CD4-positive, CD25-positive, alpha-beta regulatory T cell (primary cell): ENCODE data around the gene USP49. TPM values are rescaled to one million over a fixed set of nuclear protein-coding genes. Genes with fewer than 3 reads are reported as not detected.
"Not testable (repeated sequence)": the region's sequence is repeated elsewhere in the genome, so short reads cannot be mapped to it uniquely, and the experiment has no call there.

ENCODE experiments used
- ATAC-seq, 2 donors: fragments of 150-1000 bp; cut with Tn5 transposase; one replicate each; pipeline ENCODE4 v1.10.0; 2021; ENCODE audit warnings: low read depth in 2 of 2, moderate number of reproducible peaks in 2 of 2, moderate library complexity in 1 of 2
- DNase-seq, 3 donors: peaks; one replicate each; pipeline versions ENCODE4 v3.0.0 to v3.0.0-alpha.2; 2012 to 2022; ENCODE audit warnings: mixed read lengths in 1 of 3
- H3K27ac ChIP-seq: one replicate; pipeline ENCODE4 v1.7.0; 2013; ENCODE audit warnings: mild to moderate bottlenecking, low read length; ENCODE audit not compliant: insufficient read depth, poor library complexity, severe bottlenecking
- H3K27me3 ChIP-seq: one replicate; pipeline ENCODE4 v1.7.0; 2013; ENCODE audit warnings: low read length; ENCODE audit not compliant: control insufficient read depth, insufficient read depth
- H3K36me3 ChIP-seq: one replicate; pipeline ENCODE4 v1.7.0; 2013; ENCODE audit warnings: mild to moderate bottlenecking, low read length, moderate library complexity; ENCODE audit not compliant: control insufficient read depth, insufficient read depth
- H3K4me1 ChIP-seq: 2 replicates; pipeline ENCODE4 v1.7.0; 2013; ENCODE audit warnings: mild to moderate bottlenecking, low read length; ENCODE audit not compliant: insufficient read depth, control insufficient read depth, poor library complexity, severe bottlenecking
- H3K4me3 ChIP-seq: one replicate; pipeline ENCODE4 v1.7.0; 2013; ENCODE audit warnings: low read depth, mild to moderate bottlenecking, low read length, moderate library complexity
- H3K9me3 ChIP-seq, 2 experiments: 1 replicate in 1 of 2; 2 replicates in 1 of 2; pipeline ENCODE4 v1.7.0; 2013; ENCODE audit warnings: low read length in 2 of 2, mild to moderate bottlenecking in 1 of 2, moderate library complexity in 1 of 2; ENCODE audit not compliant: control insufficient read depth in 2 of 2
- H3K27ac Mint-ChIP-seq, 3 donors: one replicate each; pipeline ENCODE4 v1.8.0; 2020 to 2022; ENCODE audit warnings: mild to moderate bottlenecking in 3 of 3, mixed read lengths in 3 of 3, moderate library complexity in 2 of 3
- H3K27me3 Mint-ChIP-seq: one replicate; pipeline ENCODE4 v1.8.0; 2022; ENCODE audit warnings: mild to moderate bottlenecking, mixed read lengths
- H3K36me3 Mint-ChIP-seq: one replicate; pipeline ENCODE4 v1.8.0; 2020; ENCODE audit warnings: mixed read lengths
- H3K4me1 Mint-ChIP-seq, 4 donors: one replicate each; pipeline ENCODE4 v1.8.0; 2020 to 2022; ENCODE audit warnings: mixed read lengths in 4 of 4, mild to moderate bottlenecking in 1 of 4
- H3K4me3 Mint-ChIP-seq, 4 donors: one replicate each; pipeline ENCODE4 v1.8.0; 2020 to 2022; ENCODE audit warnings: mild to moderate bottlenecking in 4 of 4, mixed read lengths in 4 of 4, moderate library complexity in 3 of 4
- H3K9me3 Mint-ChIP-seq, 7 donors: one replicate each; pipeline ENCODE4 v1.8.0; 2020 to 2022; ENCODE audit warnings: mixed read lengths in 7 of 7, mild to moderate bottlenecking in 3 of 7, moderate library complexity in 2 of 7
- polyA plus RNA-seq, 4 donors: library from polyadenylated mRNA; unstranded; fragments of 300-500 nt; fragmentation: Illumina TruSeq; gene quantifications; one replicate each; pipeline ENCODE4 v1.2.3, GENCODE V29; 2021
- total RNA-seq: library from RNA; stranded (reverse); gene quantifications from one replicate; pipeline ENCODE4 v1.2.3, GENCODE V29; 2022

Gene USP49
- total and polyA plus RNA-seq, 5 donors from 2014 or later = 0.34 to 2.9 (median 0.52) TPM

DNA sequence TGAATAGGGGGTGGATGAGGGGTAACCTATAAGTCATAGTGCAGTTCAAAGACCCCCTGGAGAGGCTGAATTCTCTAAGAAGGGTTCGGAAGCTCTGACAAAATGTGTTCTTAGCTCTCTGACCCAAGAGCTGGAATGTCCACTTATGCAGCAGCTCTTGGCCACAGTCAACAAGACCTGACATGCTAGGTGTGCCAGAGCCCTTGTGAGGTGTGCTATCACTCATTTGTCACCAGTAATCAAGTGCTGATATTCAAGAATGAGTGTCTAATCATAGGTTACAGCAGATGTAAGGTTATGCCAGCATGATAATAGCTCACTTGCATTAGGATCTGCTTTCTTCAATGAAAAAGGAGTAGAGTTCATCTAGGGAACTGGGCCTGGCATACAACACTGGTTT, 79.6 kb downstream of the USP49 start:
- no peaks in the 10 kb centered on the region for H3K4me1 ChIP-seq

DNA sequence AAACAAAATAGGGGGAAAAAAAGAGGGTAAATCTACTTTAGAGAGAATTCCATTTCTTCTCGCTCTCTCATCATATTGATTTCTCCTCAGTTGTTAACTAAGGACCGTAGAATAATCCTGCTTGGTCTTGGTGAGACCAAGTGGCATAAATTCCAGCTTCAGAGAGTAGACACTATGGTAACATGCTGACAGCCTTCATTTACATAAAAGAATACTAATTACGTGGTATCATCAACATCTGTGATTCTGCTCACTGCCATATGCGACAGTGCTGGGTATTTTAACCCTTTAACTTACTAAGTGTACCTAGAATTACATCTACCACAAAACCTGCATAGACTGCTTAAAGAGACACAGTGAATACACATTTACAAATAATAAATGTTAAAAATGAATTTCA, 80.5 kb downstream of the USP49 start:
- Histone ChIP-seq H3K4me1 (no peaks in the 10 kb centered on the region), H3K9me3 (no peaks in the 10 kb centered on the region), H3K36me3 (no peaks in the 10 kb centered on the region), H3K27me3 (no peaks in the 10 kb centered on the region), H3K27ac (no peak overlapping the region), H3K4me3 (no peak overlapping the region)
- no peaks in the 10 kb centered on the region for H3K9me3 Mint-ChIP-seq
- H3K27me3 Mint-ChIP-seq = no peaks in the 10 kb centered on the region
- H3K36me3 Mint-ChIP-seq = no peaks in the 10 kb centered on the region
- no peak overlapping the region for H3K27ac Mint-ChIP-seq
- H3K4me3 Mint-ChIP-seq = no peak overlapping the region
- DNase-seq = no peak
- H3K4me1 Mint-ChIP-seq = peaks cover 0 to 4% (median 0%) of the 10 kb centered on the region in 4 donors
- no peak for ATAC-seq

More for the DNA sequence above, 79.6 kb downstream of the USP49 start:
- no peak overlapping the region for H3K27ac Mint-ChIP-seq
- Histone ChIP-seq H3K36me3 (no peaks in the 10 kb centered on the region), H3K27me3 (no peaks in the 10 kb centered on the region), H3K9me3 (no peaks in the 10 kb centered on the region), H3K27ac (no peak overlapping the region), H3K4me3 (no peak overlapping the region)
- H3K9me3 Mint-ChIP-seq = no peaks in the 10 kb centered on the region
- no peaks in the 10 kb centered on the region for H3K36me3 Mint-ChIP-seq
- ATAC-seq = no peak
- H3K4me3 Mint-ChIP-seq = no peak overlapping the region
- H3K27me3 Mint-ChIP-seq = peaks cover 2% of the 10 kb centered on the region
- DNase-seq = no peak
- H3K4me1 Mint-ChIP-seq = peaks cover 0 to 4% (median 0%) of the 10 kb centered on the region in 4 donors

DNA sequence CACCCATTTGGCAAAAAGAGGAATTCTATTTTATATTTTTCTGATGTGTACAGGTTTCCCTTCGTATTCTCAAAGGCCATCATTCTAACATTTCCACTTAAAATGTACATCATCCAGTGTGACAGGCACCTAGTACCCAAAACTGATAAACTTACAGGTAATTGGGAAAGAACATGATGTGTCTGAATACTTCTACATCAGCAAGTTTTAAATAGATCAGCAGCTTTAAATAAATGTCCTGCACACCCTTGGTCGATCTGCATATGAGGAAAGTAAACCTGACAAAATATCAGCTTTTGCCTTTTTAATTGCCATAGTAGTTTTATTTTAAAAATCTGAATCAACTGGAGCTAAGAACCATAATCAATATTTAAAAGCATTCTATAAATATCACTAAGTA, 81.2 kb downstream of the USP49 start:
- Mint-ChIP-seq H3K4me1 (peaks cover 0 to 4% (median 0%) of the 10 kb centered on the region in 4 donors), H3K36me3 (no peaks in the 10 kb centered on the region), H3K27me3 (no peaks in the 10 kb centered on the region), H3K27ac (no peak overlapping the region), H3K9me3 (no peaks in the 10 kb centered on the region), H3K4me3 (no peak overlapping the region)
- Histone ChIP-seq H3K9me3 (no peaks in the 10 kb centered on the region), H3K36me3 (no peaks in the 10 kb centered on the region), H3K27ac (no peak overlapping the region), H3K27me3 (no peaks in the 10 kb centered on the region), H3K4me3 (no peak overlapping the region), H3K4me1 (no peaks in the 10 kb centered on the region)
- no peak for ATAC-seq
- no peak for DNase-seq

DNA sequence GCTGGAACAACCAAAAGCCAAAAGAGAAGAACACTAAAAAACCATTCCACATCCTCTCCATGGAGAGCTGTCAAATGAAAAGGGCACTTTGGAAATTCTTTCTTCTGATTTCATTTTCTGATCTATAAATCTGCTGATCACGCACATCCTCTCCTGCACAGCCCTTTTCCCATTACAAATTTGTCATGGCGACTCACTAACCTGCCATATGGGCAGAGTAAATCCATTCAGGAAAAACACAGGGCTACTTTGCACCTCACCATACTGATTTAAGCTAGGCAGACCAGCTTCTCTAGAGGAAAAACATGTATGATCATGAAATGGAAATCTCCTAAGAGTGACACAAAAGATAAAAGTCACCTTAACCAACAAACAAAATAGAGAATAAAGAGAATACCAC, 81.7 kb downstream of the USP49 start:
- no peaks in the 10 kb centered on the region for H3K27me3 ChIP-seq
- H3K4me1 ChIP-seq = no peaks in the 10 kb centered on the region
- no peak overlapping the region for H3K27ac Mint-ChIP-seq
- H3K27ac ChIP-seq = no peak overlapping the region
- H3K27me3 Mint-ChIP-seq = no peaks in the 10 kb centered on the region
- DNase-seq (no peak), ATAC-seq (no peak)
- H3K4me3 Mint-ChIP-seq = no peak overlapping the region
- no peaks in the 10 kb centered on the region for H3K36me3 Mint-ChIP-seq
- no peaks in the 10 kb centered on the region for H3K9me3 ChIP-seq
- H3K36me3 ChIP-seq = no peaks in the 10 kb centered on the region
- no peaks in the 10 kb centered on the region for H3K9me3 Mint-ChIP-seq
- peaks cover 0 to 4% (median 0%) of the 10 kb centered on the region in 4 donors for H3K4me1 Mint-ChIP-seq
- no peak overlapping the region for H3K4me3 ChIP-seq

DNA sequence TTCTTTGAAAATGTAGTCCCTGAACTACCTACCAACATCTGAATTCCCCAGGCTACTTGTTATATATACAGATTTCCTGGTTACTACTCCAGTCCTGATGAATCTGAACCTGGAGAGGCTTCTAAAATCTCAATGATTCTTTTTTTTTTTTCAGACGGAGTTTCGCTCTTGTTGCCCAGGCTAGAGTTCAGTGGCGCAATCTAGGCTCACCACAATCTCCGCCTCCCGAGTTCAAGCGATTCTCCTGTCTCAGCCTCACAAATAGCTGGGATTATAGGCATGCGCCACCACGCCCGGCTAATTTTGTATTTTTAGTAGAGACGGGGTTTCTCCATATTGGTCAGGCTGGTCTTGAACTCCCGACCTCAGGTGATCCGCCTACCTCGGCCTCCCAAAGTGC, 83.2 kb downstream of the USP49 start:
- not testable (repeated sequence) for H3K27me3 Mint-ChIP-seq, H3K4me3 Mint-ChIP-seq, H3K9me3 Mint-ChIP-seq, H3K4me1 ChIP-seq, H3K36me3 Mint-ChIP-seq, H3K4me3 ChIP-seq, H3K27ac ChIP-seq, H3K27ac Mint-ChIP-seq, H3K36me3 ChIP-seq, ATAC-seq, DNase-seq, H3K27me3 ChIP-seq, H3K4me1 Mint-ChIP-seq, H3K9me3 ChIP-seq

DNA sequence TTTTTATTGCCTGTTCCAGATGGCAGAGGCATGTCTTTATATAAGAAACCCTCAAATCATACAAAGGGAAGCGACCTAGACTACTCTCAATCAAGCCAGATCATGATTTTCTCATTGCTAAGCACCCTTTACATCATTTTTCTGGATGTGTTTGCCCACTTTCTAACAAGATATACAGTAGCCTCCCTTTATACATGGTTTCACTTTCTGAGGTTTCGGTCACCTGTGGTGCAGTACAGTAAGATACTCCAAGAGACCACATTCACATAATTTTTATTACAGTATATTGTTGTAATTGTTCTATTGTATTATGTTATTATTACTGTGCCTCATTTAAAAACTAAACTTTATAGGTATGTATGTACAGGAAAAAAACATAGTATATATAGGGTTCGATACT, 84.1 kb downstream of the USP49 start:
- H3K4me3 ChIP-seq = no peak overlapping the region
- Mint-ChIP-seq H3K36me3 (no peaks in the 10 kb centered on the region), H3K9me3 (no peaks in the 10 kb centered on the region), H3K4me3 (no peak overlapping the region), H3K27ac (no peak overlapping the region), H3K27me3 (no peaks in the 10 kb centered on the region), H3K4me1 (peaks cover 0 to 2% (median 1%) of the 10 kb centered on the region in 4 donors)
- ATAC-seq = no peak
- H3K27me3 ChIP-seq = no peaks in the 10 kb centered on the region
- no peaks in the 10 kb centered on the region for H3K9me3 ChIP-seq
- no peak overlapping the region for H3K27ac ChIP-seq
- H3K4me1 ChIP-seq = no peaks in the 10 kb centered on the region
- no peaks in the 10 kb centered on the region for H3K36me3 ChIP-seq
- no peak for DNase-seq

DNA sequence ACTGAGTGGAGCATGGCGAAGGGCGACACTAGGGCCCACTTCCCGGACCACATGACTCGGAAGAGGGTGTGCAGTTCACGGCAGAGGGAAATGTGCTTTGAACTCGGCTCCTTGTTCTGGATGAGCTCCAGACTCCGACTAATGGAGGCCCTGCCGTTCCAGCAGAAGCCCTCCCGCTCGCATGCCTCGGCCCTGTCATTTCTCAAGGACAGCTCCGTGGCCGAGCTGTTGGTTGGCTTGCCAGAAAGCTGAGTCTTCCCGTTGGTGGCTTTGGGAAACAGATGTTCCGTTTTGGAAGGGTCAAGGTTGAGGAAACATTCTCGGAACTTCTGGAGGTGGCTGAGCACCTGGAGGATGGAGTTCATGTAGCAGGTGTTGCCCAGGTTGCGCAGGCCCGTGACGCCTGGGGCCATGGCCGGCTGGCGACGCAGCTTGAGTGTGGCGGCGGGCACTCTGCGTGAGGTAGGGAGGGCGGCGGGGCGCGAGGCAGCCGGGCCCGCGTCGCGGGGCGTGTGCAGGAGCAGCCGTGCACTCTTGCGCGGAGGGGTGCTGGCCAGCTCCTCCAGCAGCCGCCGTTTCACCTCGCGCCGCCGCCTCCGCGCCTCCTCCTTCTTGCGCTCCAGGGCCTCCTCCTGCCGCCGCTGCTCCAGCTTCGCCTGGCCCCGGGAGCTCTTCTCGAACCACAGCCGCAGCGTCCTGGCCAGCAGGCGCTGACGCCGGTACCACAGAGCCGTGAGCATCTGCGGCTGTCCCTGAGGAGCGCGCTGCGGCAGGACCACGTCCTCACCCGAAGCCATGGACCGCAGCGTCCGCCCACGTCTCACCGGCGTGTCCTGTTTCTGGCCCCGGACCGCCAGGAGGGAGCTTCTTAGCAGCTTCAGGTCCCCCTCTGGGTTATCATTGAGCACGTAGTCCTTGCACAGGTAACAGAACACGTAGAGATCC, 89.1 kb downstream of the USP49 start:
- no peaks in the 10 kb centered on the region for H3K9me3 Mint-ChIP-seq
- ATAC-seq = no peak
- H3K36me3 ChIP-seq = no peaks in the 10 kb centered on the region
- H3K27me3 Mint-ChIP-seq = no peaks in the 10 kb centered on the region
- H3K4me1 Mint-ChIP-seq = peaks cover 0 to 7% (median 1%) of the 10 kb centered on the region in 4 donors
- no peak overlapping the region for H3K4me3 Mint-ChIP-seq
- peaks cover 3% of the 10 kb centered on the region for H3K36me3 Mint-ChIP-seq
- no peak overlapping the region for H3K27ac ChIP-seq
- no peaks in the 10 kb centered on the region for H3K4me1 ChIP-seq
- no peak overlapping the region for H3K27ac Mint-ChIP-seq
- H3K9me3 ChIP-seq = no peaks in the 10 kb centered on the region
- DNase-seq = no peak
- H3K4me3 ChIP-seq = no peak overlapping the region
- no peaks in the 10 kb centered on the region for H3K27me3 ChIP-seq

DNA sequence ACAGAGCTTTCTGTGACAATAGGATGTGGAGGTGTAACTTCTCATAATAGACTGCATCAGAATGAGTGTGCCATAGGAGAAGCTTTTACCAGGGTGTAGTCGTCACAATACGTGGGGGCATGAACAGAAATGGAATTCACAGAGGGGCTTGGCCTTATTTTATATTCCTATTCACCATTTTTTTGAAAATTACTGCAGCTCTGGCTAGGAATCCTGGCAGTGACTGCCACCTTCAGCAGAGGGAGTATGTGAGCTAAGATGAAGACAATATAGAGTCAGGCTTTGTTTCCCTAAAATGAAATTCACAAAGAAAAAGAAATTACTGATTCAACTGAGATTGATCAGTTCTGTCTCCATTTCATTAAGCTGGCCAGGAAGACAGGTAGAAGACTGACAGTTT, 93.8 kb downstream of the USP49 start:
- no peaks in the 10 kb centered on the region for H3K9me3 Mint-ChIP-seq
- no peaks in the 10 kb centered on the region for H3K36me3 ChIP-seq
- DNase-seq (no peak), ATAC-seq (no peak)
- no peaks in the 10 kb centered on the region for H3K27me3 ChIP-seq
- H3K4me1 Mint-ChIP-seq = peaks cover 0 to 7% (median 0%) of the 10 kb centered on the region in 4 donors
- no peak overlapping the region for H3K27ac ChIP-seq
- H3K27me3 Mint-ChIP-seq = no peaks in the 10 kb centered on the region
- no peaks in the 10 kb centered on the region for H3K9me3 ChIP-seq
- no peak overlapping the region for H3K4me3 Mint-ChIP-seq
- peaks cover 5% of the 10 kb centered on the region for H3K36me3 Mint-ChIP-seq
- peak overlapping the region in 1 of 3 donors; percentile 11 for H3K27ac Mint-ChIP-seq
- no peaks in the 10 kb centered on the region for H3K4me1 ChIP-seq
- no peak overlapping the region for H3K4me3 ChIP-seq
